ENCODE measurements around the gene KREMEN1.
A peak's percentile ranks its signal among the peaks of the same experiment; 100 is the strongest.

KREMEN1 gene

DNA sequence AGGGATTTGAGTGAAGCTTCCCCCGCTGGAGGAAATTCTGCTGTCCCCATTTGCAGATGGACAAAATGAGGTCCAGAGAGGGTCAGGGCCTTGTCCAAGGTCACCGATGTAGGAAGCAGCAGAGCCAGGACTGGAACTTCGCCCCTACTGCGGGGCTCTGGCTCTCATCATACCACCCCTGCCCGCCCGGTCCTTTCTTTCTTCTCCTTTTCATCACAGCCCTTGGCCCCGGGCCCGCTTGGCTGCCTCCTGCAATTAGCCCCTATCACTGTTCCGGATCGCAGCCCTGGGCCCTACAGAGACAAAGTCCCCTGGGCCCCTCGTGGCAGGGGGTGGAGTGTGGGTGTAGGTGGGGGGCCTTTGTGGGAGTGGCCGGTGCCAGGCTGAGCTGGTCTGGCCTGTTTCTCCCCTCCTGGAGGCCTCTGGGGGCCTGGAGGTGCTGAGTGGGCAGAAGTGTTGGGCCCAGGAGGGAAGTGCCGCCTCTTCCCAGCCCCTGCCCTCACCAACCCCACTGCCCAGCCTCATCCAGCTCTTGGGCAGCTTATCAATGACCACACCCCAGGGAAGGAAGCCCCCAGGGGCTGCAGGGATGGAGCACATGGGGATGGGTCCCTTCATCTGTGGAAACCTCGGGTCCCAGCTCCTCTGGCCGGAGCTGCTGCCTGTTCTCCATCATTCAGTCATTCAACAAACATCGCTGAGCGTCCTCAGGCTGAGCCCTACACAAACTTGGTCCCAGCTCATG, 136.2 kb downstream of the KREMEN1 start:
- DNase-seq: no peak

DNA sequence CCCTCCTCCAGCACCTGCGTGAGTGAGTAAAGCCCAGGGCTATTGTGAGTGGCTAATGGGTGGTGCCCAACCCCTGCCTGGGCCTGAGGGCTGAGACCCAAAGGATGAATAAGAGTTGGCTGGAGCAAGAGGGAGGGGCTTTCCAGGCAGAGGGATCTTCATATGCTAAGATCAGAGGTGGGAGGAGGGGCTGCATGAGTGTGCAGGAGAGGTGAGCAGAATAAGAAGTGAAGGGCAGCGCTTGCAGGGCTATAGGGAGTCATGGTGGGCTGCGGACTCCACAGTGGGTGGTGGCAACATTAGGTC, 136.7 kb downstream of the KREMEN1 start:
- no peak for DNase-seq

DNA sequence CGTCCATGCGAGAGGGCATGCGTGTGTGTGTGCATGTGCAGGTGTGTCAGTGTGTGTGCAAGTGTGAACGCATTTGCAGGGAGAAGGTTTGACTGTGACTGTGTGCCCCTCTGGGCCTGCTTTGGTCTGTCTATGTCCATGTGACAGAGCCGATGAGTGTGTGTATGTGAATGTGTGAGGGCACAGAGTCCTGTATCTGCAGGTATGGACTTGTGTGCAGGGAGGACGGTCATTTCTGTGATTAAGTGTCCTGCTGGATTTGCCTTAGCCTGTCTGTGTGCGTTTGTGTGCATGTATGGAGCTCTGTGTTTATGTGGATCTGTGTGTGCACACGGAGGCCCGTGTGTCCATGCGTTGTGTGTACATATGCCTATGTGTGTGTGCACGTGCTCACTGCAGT, 138.2 kb downstream of the KREMEN1 start:
- no peak for DNase-seq

DNA sequence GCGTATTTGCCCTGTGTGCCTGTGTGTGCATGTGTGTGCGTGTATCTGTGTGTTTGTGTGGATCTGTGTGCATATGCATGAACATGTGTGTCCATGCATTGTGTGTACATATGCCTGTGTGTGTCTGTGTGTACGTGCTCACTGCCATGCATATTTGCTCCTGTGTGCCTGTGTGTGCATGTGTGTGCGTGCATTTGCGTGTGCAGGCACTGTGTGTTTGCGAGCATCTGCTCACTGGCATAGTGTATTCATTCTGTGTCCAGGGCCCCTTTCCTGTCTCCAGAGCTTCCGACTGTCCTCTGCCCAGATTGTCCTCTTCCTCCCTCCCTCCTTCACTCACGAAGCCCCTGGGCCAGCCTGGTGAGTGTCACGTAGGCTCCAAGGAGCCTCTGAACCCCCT, 138.6 kb downstream of the KREMEN1 start:
- DNase-seq: no peak

DNA sequence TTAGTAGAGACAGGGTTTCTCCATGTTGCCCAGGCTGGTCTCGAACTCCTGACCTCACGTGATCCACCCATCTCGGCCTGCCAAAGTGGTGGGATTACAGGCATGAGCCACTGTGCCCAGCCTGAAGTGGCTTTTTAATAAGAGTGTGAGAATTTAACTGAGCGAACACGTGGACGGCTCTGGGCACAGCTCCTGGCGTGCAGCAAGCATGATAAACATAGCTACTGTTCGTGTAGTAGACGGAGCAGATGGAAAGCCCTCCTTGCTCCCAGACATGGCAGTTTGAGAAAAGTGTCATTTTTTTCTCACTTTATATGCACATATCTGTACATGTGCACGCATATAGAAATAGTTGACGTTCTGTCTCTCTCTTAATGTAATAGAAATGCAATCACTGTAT, 139.9 kb downstream of the KREMEN1 start:
- DNase-seq: no peak

GRCh38 chr22:29213493-29213892, 140.7 kb downstream of the KREMEN1 start:
- DNase-seq: no peak

DNA sequence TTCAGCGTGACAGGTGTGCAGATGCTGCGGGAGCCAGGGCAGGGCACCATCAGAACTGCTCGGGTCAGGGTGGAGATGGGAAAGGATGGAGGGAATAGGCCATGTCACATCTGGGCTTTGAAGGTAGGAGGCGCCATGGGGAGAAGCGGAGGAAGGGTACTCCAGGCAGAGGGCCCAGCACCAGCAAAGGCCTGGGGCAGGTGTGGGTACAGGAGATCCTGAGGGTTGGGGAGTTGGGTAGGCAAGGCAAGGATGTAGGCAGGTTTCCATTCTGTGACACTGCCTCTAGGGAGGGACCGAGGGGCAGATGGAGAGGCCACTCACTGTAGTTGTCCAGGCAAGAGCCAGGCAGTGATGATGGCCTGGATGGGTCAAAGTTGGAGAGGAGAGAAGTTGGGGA, 141.4 kb downstream of the KREMEN1 start:
- DNase-seq: no peak

GRCh38 chr22:29215012-29215860, 142.4 kb downstream of the KREMEN1 start:
- DNase-seq: peak; percentile 8

- DNase-seq: no peak
Measured at GRCh38 chr22:29216011-29216872, 143.4 kb downstream of the KREMEN1 start.

DNA sequence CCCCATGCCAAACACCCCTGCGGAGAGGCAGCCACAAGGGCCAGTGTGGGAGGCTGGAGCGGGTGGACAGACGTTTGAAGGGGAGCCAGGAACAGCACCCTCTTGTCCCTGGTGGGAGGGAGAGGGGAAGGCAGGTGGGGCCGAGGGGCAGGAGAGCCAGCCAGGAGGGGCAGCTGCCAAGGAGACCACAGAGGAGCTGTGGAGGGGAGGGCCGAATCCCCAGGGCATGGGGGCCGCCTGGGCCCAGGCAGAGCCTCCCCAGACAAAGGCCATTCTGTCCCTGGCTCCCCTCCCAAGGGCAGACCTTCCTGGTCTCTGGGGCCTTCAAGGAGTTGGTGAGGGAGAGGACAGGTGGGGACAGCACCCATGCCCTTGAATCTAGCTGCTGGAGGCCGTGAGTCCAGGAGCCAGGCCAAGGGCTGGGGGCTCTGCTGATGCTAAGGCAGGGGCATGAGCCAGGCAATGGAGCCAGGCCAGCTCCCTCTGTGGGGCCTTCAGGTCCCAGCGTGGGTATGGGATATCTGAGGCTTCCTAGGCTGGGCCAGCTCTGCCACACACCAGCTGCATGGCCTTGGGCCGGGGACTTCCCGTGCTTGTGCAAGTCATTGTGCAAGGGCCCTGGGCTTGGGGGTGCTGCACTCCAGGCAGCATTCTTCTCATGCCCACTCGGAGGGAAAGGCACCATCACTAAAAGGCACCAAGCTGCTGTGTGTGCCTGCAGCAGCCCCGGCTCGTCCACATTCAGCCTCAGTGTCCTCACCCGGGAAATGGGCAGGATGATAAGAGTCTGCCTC, 144.2 kb downstream of the KREMEN1 start:
- no peak for DNase-seq
